ENCODE data around the gene NPHS1.
"Not testable (repeated sequence)": the region's sequence is repeated elsewhere in the genome, so short reads cannot be mapped to it uniquely, and the experiment has no call there.

NPHS1 gene

GRCh38 chr19:35846038-35846668 lies 6.2 kb downstream of the NPHS1 start:
- no peak for DNase-seq

- DNase-seq, result no peak
Measured at GRCh38 chr19:35845215-35846037, 6.9 kb downstream of the NPHS1 start.

- no peak for DNase-seq
Measured at GRCh38 chr19:35844482-35845214, 7.7 kb downstream of the NPHS1 start.

DNA sequence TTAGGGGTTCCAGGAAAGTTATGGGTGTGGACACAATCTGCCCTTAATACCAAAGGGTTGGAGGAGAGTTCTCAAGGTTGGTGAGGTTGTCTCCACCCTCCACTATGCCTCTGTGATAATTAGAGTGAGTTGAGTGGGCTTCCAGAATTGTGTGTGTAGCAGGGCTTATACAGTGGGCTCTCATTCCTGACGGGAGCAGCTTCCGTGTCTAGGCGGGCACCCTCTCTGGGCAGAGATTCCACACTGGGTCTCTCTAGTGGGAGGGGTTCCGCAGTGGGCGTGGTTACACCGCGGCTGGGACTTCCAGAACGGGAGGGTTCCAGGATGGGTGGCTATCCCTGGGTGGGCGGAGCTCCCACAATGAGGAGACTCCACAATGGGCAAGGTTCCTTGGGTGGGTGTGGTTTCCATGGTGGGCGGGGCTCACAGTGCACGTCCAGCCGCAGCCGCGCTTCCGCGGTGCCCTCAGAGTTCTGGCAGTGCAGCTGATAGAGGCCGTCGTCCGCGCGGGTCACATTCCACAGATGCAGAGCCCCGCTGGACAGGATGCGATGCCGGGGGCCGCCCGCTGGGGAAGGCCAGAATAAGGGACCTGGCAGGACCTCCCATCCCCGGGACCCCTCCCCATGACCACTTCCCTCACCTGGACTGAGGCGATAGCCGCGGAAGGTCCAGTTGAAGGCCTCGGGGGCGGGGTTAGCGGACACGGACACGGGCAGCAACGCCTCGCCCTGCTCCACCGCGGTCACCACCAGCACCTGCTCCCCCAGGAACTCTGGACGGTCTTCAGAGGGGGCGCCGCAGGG lies 8.4 kb downstream of the NPHS1 start:
- DNase-seq, result no peak

- DNase-seq, result no peak
Measured at GRCh38 chr19:35842666-35843272, 9.5 kb downstream of the NPHS1 start.

GRCh38 chr19:35841961-35842595 lies 10.2 kb downstream of the NPHS1 start:
- no peak for DNase-seq

DNA sequence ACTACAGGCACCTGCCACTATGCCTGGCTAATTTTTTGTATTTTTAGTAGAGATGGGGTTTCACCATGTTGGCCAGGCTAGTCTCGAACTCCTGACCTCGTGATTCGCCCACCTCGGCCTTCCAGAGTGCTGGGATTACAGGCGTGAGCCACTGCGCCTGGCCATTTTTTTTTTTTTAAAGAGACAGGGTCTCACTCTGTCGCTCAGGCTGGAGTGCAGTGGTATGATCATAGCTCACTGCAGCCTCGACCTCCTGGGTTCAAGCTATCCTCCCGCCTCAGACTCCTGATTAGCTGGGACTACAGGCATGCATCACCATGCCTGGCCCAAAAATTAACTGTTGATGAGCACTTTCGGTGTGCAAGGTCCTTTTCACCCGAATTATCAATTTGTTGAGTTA lies 16.2 kb downstream of the NPHS1 start:
- not testable (repeated sequence) for DNase-seq

DNA sequence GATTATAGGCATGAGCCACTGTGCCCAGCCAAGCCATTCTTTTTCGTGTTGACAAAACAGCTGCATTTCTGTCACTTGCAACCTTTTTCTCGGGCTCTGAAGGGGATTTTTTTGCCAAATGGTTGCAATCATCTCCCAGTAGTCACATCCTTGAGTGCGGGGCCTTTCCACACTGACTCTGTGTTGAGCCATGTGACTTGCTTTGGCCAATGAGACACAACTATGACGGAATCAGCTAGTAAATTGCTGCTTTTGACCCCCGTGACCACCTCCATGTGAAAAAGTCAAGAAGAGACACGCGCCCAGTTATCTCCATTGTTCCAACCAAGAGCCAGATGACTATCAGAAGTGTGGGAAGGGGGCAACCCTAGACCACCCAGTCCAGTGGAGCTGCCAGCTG lies 18.3 kb downstream of the NPHS1 start:
- DNase-seq, result no peak

DNA sequence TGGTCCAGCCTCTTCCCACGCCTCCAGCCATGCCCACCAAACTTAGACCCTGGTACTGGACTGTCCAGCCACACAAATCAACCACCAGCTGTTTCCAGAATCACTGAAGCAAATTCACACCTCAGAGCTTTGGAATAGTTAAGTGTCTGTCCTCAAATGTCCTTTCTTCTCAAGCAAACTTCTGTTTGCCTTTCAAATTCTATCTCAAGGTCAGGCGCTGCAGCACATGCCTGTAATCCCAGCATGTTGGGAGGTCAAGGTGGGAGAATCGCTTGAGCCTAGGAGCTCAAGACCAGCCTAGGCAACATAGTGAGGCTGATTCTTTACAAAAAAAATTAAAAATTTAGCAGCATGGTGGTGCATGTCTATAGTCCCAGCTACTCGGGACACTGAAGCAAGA lies 20.2 kb downstream of the NPHS1 start:
- no peak for DNase-seq

DNA sequence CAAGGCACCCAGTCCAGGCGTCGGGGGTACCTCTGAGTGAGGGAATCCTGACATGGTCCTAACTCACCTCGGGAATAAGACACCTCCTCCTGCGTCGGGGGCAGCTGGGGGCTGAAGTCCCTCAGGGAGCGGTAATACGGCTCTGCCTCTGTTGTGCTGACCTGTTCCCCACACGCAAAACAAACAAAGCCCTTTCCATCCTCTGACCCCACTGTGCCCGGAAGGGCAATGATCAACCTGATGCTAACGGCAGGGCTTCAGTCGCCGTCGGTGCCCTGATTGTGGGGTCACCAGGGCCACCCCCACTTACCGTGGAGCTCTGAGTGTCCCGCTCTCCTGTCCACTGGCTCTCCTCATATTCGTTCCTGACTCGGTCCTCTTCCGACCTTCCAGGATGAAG lies 21.3 kb downstream of the NPHS1 start:
- no peak for DNase-seq

DNA sequence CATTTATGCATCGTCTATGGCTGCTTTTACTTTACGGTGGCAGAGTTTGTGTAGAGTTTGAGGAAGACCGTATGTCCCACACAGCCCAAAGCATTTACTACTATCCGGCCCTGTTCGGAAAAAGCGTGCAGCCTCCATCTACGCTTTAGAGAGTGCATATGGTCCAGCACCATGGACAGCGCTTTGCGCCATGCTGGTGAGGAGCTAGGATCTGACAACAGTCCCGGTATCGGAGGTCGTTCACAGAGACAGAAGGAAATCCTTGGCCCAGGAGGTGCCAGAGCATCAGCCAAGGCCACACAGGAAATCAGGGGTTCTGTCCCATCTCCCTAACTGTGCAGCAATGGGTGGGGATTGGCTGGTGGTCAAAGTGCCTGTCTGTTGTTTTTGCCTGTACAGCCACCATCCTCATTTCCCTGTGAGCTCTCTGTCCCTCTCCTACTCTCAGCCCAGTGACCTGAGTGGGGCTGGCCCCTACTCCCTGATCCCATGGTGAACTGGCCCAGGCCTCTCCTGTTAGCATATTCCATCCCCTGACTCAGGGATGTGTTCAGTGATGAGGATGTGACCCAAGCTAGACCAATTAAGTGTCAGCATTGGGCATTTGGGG lies 23.5 kb downstream of the NPHS1 start:
- DNase-seq, result no peak

GRCh38 chr19:35824150-35824549 lies 28.2 kb downstream of the NPHS1 start:
- DNase-seq, result no peak

GRCh38 chr19:35822579-35822978 lies 29.7 kb downstream of the NPHS1 start:
- DNase-seq, result no peak

- no peak for DNase-seq
Measured at GRCh38 chr19:35818445-35818844, 33.9 kb downstream of the NPHS1 start.

DNA sequence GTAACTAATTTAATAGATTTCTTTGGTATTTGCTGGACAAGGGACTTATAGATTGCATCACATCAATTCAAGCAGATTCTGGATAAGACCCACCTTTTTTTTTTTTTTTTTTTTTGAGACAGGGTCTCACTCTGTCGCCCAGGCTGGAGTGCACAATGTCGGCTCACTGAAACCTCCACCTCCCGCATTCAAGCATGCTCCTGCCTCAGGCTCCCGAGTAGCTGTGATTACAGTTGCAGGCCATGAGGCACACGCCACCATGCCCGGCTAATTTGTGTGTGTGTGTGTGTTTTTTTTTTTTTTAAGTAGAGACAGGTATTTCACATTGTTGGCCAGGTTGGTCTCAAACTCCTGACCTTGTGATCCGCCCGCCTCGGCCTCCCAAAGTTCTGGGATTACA lies 35.5 kb downstream of the NPHS1 start:
- DNase-seq, result no peak

DNA sequence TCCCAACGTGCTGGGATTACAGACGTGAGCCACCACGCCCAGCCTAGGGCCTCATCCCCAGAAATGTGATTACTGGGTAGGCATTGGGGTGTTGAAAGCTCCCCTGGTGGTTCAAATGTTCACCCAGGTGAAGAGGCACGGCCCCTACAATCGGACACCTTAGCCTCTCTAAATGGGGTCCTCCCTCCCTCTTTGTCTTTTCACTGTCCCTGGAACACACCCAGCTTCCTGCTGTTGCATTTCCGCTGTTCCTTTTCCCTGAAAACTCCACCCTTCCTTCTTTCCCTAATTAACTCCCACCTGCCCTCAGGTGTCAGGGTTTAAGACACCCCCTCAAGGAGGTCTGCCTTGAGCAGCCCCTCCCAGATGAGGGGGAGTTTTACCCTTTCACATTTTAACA lies 36.0 kb downstream of the NPHS1 start:
- DNase-seq, result no peak

- no peak for DNase-seq
Measured at GRCh38 chr19:35813043-35813890, 39.0 kb downstream of the NPHS1 start.

DNA sequence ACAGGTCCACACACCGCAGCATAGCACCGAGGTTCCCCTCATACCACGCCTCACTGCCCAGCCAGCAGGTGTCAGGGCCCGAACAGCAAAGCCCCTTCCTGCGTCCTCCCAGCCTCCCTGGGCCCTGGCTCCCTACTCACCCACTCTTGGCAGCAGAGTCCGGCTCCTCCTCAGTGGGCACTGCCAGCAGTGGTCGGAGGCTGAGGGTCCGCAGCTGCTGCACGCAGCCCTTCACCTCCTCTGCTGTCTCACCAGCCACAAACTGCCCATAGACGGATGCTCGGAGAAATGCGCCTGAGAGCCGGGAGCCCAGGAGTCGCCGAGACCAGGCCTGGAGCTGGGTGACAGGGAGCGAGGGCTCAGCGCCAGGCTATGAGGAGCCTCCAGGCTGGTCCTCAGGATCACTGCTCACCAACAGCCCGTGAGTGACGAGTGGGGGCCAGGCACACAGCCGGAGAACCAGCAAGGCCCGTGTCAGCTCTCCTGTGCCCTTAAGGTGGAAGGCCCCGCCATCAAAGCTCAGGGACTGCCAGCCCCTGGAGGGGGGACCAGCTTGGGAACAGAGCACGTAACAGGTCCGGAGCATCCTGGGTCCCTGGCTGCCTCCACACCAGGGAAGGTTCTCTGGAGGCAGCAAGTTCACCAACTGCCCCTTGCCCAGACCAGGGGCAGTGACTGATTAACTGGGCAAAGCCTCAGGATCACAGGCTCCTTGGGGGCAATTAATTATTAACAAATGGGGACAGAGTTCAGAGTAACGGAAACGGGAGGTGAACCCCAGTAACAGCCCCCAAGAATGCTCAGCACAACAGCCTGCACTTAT lies 39.9 kb downstream of the NPHS1 start, which contains the start of gene PRODH2:
Gene PRODH2 (minus strand): TSS at position 626 of the 823 bp plus-strand sequence. CDS start 40 bp downstream, at position 586.
- no peak for DNase-seq

All from NK-92 treated with Interleukin-12 subunit alpha and Interleukin-12 subunit beta, amount 100 ng/mL, for 24 hours (cell line).